HG02642 (cell line): ENCODE results near the gene RNF227.

Source experiments
- ATAC-seq: cut with Tn5 transposase; IDR thresholded peaks from one replicate; pipeline ENCODE4 v1.9.1; 2021; ENCODE audit warnings: mild to moderate bottlenecking; ENCODE audit not compliant: unreplicated experiment, poor library complexity

RNF227 gene

GRCh38 chr17:7930841-7931631 lies 14.9 kb upstream of the RNF227 start:
- ATAC-seq: no peak

- no peak for ATAC-seq
Measured at GRCh38 chr17:7929158-7930023, 13.3 kb upstream of the RNF227 start, which contains the start of gene KCNAB3. Gene KCNAB3 (minus strand): TSS chr17:7929856. CDS start chr17:7929435, 421 bp downstream.

GRCh38 chr17:7927596-7927995 lies 11.5 kb upstream of the RNF227 start:
- ATAC-seq: no peak

- ATAC-seq: no peak
Measured at GRCh38 chr17:7922845-7923628, 6.9 kb upstream of the RNF227 start.

- ATAC-seq: no peak
Measured at GRCh38 chr17:7922269-7922844, 6.3 kb upstream of the RNF227 start.

- ATAC-seq: no peak
Measured at GRCh38 chr17:7916808-7917207, 719 bp upstream of the RNF227 start.

- peak; percentile 20 for ATAC-seq
Measured at GRCh38 chr17:7916385-7916682, 245 bp upstream of the RNF227 start.

GRCh38 chr17:7915179-7915610 lies 894 bp downstream of the RNF227 start:
- no peak for ATAC-seq

GRCh38 chr17:7912927-7913524 lies 3.1 kb downstream of the RNF227 start:
- ATAC-seq: no peak

GRCh38 chr17:7911116-7911515 lies 5.0 kb downstream of the RNF227 start:
- ATAC-seq: no peak

GRCh38 chr17:7910711-7911110 lies 5.4 kb downstream of the RNF227 start:
- no peak for ATAC-seq

- ATAC-seq: no peak
Measured at GRCh38 chr17:7910281-7910680, 5.8 kb downstream of the RNF227 start.

- ATAC-seq: no peak
Measured at GRCh38 chr17:7909089-7909488, 7.0 kb downstream of the RNF227 start.

GRCh38 chr17:7903154-7904103 lies 12.7 kb downstream of the RNF227 start:
- ATAC-seq: no peak

- ATAC-seq: no peak
Measured at GRCh38 chr17:7897773-7898172, 18.3 kb downstream of the RNF227 start.

GRCh38 chr17:7897090-7897489 lies 19.0 kb downstream of the RNF227 start:
- ATAC-seq: no peak

- ATAC-seq: no peak
Measured at GRCh38 chr17:7894866-7895265, 21.2 kb downstream of the RNF227 start.

- no peak for ATAC-seq
Measured at GRCh38 chr17:7894226-7894625, 21.9 kb downstream of the RNF227 start.
